ENCODE results near the gene SURF6. TPM values are rescaled to one million over a fixed set of nuclear protein-coding genes. Genes with fewer than 3 reads are reported as not detected.

The SURF6 gene

DNA sequence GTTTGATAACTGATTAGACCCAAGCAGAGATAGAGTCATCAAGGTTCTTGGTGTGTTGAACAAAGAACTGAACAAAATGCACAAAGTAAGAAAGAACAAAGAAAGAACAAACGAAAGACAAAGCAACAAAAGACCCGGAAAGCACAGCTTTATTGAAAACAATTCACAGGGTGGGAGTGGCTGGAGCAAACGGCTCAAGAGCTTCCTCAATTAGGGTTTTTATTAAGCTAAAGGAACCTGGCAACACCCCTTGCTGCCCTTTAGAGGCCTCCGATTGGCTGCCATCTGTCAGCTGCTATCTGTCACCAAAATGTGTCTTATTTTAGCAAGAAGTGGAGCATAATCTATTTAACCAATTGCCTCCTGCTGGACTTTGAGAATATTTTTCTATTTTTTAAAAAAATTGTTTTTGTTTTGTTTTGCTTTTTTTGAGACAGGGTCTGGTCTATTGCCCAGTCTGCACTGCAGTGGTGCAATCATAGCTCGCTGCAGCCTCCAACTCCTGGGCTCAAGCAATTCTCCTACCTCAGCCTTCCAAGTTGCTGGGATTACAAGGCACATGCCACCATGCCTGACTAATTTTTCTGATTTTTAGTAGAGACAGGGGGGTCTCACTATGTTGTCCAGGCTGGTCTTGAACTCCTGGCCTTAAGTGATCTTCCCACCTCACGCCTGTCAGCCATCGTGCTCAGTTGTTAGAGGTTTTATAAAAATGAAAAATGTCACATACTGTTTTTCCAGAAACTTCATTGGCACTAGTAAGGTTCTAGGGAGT lies 53.3 kb downstream of the SURF6 start:
- no peak overlapping the region for H3K4me3 ChIP-seq (ENCODE audit: low read length in 2 of 2)
- no peak overlapping the region for H2AFZ ChIP-seq (ENCODE audit: low read length)
- H3K9ac ChIP-seq (ENCODE audit: low read depth, low read length, poor library complexity), result no peak overlapping the region
- H3K4me1 ChIP-seq (ENCODE audit: control insufficient read depth in 2 of 2, insufficient read depth in 1 of 2, low read depth in 1 of 2, low read length in 2 of 2), result no peaks in the 10 kb centered on the region
- no peak overlapping the region for H3K4me2 ChIP-seq (ENCODE audit: insufficient read depth, low read length, poor library complexity, severe bottlenecking)
- WGBS, 2 donors (ENCODE audit: extremely low coverage in 2 of 2, insufficient read length in 2 of 2, insufficient replicate concordance in 1 of 2), result no CpG with 5 or more reads among the region's 7 CpGs
- no peak overlapping the region for H3K23ac ChIP-seq (ENCODE audit: low read depth, low read length, poor library complexity)
- no peak overlapping the region for H2BK15ac ChIP-seq (ENCODE audit: low read length)
- H3K27ac ChIP-seq (replicated peaks; ENCODE audit: low read length), result no peak overlapping the region
- DNase-seq (ENCODE audit: low spot score), result no peak
- H4K91ac ChIP-seq (ENCODE audit: low read depth, low read length, poor library complexity), result no peak overlapping the region
- H2AK5ac ChIP-seq (ENCODE audit: low read depth, low read length), result no peak overlapping the region
- H3K9me3 ChIP-seq (replicated peaks in 1 of 2; ENCODE audit: control insufficient read depth in 2 of 2, insufficient read depth in 1 of 2, low read depth in 1 of 2, low read length in 2 of 2), result peaks cover 1 to 16% of the 10 kb centered on the region in 2 donors
- no peak overlapping the region for H3K4ac ChIP-seq (ENCODE audit: low read length)
- H3K18ac ChIP-seq (ENCODE audit: low read length), result no peak overlapping the region
- no peaks in the 10 kb centered on the region for H3K79me1 ChIP-seq (ENCODE audit: low read depth, low read length)
- H3K14ac ChIP-seq (ENCODE audit: low read length), result no peak overlapping the region
- H2BK12ac ChIP-seq (ENCODE audit: low read length), result no peak overlapping the region
- peaks cover 0 to 39% (median 12%) of the 10 kb centered on the region in 3 experiments for H3K27me3 ChIP-seq (ENCODE audit: control insufficient read depth in 3 of 3, insufficient read depth in 3 of 3, low read depth in 1 of 3, low read length in 3 of 3)
- H3K36me3 ChIP-seq (replicated peaks in 1 of 2; ENCODE audit: control insufficient read depth in 2 of 2, insufficient read depth in 2 of 2, low read length in 2 of 2), result no peaks in the 10 kb centered on the region
- H4K8ac ChIP-seq (ENCODE audit: low read depth, low read length), result no peak overlapping the region
- no peak overlapping the region for H2BK120ac ChIP-seq (ENCODE audit: low read depth, low read length)
- H2BK5ac ChIP-seq (ENCODE audit: low read length), result no peak overlapping the region

DNA sequence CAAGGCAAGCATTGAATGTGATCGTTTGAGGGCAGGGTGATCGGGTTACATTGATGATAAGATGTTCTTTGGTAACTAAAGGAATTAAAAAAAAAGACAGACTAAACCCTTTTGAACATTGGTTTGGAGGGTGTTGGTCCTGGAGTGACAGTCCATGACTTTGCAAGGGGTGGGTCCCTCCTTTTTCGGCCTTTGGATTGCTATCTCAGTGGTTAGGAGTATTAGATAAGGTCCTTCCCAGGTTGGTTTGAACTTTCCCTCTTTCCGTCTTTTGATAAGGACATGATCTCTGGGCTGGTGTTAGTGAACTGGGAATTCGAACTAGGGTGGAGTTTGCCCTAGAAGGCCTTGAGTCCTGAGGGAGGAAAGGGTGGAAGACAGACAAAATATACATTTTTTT lies 55.6 kb downstream of the SURF6 start:
- no peak overlapping the region for H2BK120ac ChIP-seq (ENCODE audit: low read depth, low read length)
- no peak overlapping the region for H3K9ac ChIP-seq (ENCODE audit: low read depth, low read length, poor library complexity)
- H3K4me2 ChIP-seq (ENCODE audit: insufficient read depth, low read length, poor library complexity, severe bottlenecking), result no peak overlapping the region
- no peak overlapping the region for H3K4me3 ChIP-seq (ENCODE audit: low read length in 2 of 2)
- no peak overlapping the region for H2BK15ac ChIP-seq (ENCODE audit: low read length)
- no peak overlapping the region for H2AK5ac ChIP-seq (ENCODE audit: low read depth, low read length)
- H3K4me1 ChIP-seq (ENCODE audit: control insufficient read depth in 2 of 2, insufficient read depth in 1 of 2, low read depth in 1 of 2, low read length in 2 of 2), result no peaks in the 10 kb centered on the region
- DNase-seq (ENCODE audit: low spot score), result no peak
- peaks cover 4 to 20% of the 10 kb centered on the region in 2 donors for H3K9me3 ChIP-seq (replicated peaks in 1 of 2; ENCODE audit: control insufficient read depth in 2 of 2, insufficient read depth in 1 of 2, low read depth in 1 of 2, low read length in 2 of 2)
- H3K14ac ChIP-seq (ENCODE audit: low read length), result no peak overlapping the region
- H3K23ac ChIP-seq (ENCODE audit: low read depth, low read length, poor library complexity), result no peak overlapping the region
- H3K36me3 ChIP-seq (replicated peaks in 1 of 2; ENCODE audit: control insufficient read depth in 2 of 2, insufficient read depth in 2 of 2, low read length in 2 of 2), result no peaks in the 10 kb centered on the region
- WGBS, 2 donors (ENCODE audit: extremely low coverage in 2 of 2, insufficient read length in 2 of 2, insufficient replicate concordance in 1 of 2), result no CpG with 5 or more reads among the region's 5 CpGs
- no peak overlapping the region for H2BK5ac ChIP-seq (ENCODE audit: low read length)
- H3K79me1 ChIP-seq (ENCODE audit: low read depth, low read length), result no peaks in the 10 kb centered on the region
- no peak overlapping the region for H3K27ac ChIP-seq (replicated peaks; ENCODE audit: low read length)
- no peak overlapping the region for H2AFZ ChIP-seq (ENCODE audit: low read length)
- no peak overlapping the region for H2BK12ac ChIP-seq (ENCODE audit: low read length)
- no peak overlapping the region for H4K8ac ChIP-seq (ENCODE audit: low read depth, low read length)
- peaks cover 10 to 62% (median 31%) of the 10 kb centered on the region in 3 experiments for H3K27me3 ChIP-seq (ENCODE audit: control insufficient read depth in 3 of 3, insufficient read depth in 3 of 3, low read depth in 1 of 3, low read length in 3 of 3)
- H3K18ac ChIP-seq (ENCODE audit: low read length), result no peak overlapping the region
- no peak overlapping the region for H3K4ac ChIP-seq (ENCODE audit: low read length)
- no peak overlapping the region for H4K91ac ChIP-seq (ENCODE audit: low read depth, low read length, poor library complexity)

Small RNA genes lying within 50 kb of the gene (small RNA-seq; reads per million reads assigned to genes)
- gene RF00019 (ENCODE audit: insufficient read depth) (not detected), gene SNORD24 (ENCODE audit: insufficient read depth) (not detected), gene SNORD36A (ENCODE audit: insufficient read depth) (not detected), gene SNORD36B (ENCODE audit: insufficient read depth) (not detected), gene SNORD36C (ENCODE audit: insufficient read depth) (not detected)

All from neuronal stem cell (in vitro differentiated cells).